HG03439 (cell line): Measurements from ENCODE around the gene ECEL1.

Experiments used
- ATAC-seq: cut with Tn5 transposase; IDR thresholded peaks from one replicate; pipeline ENCODE4 v1.9.1; 2021; ENCODE audit warnings: mild to moderate bottlenecking, moderate library complexity; ENCODE audit not compliant: unreplicated experiment

The ECEL1 gene

DNA sequence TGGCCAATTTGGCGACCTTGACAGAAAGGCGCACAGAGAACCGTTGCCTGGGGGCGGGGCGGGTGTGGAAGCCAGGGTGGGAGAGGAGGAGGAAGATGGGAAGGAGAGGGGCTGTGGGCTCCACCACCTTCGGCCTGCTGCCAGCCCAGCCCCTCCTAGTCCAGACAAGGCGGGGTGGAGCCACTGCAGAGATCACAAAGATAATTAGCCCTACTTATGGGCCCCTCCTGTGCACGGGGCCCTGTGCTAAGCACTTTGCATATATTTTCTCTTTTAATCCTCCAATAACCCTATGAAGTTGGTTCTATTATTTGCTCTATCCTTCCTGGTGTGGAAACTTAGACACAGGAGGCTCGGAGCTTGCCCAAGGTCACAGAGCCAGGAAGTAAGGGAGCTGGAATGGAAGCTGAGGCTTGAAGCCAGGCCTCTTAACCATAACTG, 13.7 kb upstream of the ECEL1 start:
- no peak for ATAC-seq

DNA sequence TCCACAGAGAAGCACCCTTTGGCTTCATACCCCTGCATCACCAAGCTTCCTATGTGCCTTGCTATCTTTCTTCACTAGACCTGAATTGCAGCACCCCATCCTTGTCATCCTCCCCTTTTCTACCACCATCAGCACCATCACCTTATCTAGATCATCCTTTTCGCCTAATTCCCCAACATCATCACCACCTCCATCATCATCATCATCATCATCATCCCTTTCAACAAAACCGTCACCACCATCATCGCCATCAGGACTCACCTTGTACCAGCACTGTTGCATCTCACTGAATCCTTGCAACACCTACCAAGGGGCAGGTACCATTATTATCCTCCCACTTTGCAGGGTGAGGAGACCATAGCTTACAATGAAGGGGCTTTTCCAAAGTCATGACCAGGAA, 10.8 kb upstream of the ECEL1 start:
- no peak for ATAC-seq

DNA sequence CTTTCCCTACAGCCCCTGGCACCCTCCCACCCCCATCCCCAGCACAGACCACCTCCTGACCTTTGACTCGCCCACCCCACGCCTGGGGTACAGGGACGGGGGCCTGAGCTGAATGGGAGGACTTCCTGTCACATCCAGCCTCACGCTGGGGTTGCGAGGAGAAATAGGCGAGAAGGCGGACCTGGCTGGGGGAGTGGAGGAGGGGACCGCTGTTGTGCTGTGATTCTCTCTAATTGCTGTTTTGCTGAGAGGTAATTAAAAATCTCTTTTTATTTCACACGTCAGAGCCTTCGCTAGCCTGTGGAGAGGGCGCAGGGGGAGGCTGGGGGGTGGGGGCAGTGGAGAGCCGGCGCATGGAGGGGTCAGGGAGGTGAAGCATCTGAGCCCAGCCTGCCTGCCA, 9.7 kb upstream of the ECEL1 start:
- no peak for ATAC-seq

DNA sequence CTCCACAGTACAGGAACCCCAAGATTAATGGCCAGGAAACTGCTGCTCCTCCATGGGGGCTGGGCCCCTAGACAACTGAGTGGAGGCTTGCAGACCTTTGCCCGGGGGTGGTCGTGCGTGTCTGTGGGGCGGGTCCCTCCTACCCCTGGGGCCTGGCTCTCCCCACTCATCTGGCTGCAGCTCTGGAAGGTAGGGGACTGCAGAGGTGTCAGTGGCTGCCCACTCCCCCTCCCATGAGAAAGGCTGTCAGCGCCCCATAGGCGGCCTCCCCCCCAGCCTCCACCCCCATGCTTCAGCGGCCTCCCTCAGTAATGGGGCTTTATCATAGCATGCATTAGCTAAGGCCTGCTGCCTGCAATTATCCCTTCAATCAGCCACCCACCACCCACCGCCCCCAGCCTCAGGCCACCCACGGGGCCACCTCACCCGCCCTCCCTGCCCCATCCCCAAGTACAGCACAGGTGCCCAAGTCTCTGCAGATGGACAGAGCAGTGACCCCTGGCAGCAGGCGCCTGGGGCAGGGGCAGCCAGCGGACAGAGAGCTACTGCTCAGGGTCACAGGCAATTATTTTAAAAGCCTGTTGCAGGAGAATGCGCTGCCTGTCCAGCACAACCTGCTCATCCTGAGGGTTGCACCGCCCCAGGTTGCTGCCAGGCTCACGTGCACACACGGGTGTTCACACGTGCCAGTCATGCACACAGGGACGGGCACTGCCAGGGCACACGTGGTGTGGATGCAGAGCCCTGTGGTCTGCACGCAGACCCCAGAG, 9.1 kb upstream of the ECEL1 start:
- no peak for ATAC-seq

DNA sequence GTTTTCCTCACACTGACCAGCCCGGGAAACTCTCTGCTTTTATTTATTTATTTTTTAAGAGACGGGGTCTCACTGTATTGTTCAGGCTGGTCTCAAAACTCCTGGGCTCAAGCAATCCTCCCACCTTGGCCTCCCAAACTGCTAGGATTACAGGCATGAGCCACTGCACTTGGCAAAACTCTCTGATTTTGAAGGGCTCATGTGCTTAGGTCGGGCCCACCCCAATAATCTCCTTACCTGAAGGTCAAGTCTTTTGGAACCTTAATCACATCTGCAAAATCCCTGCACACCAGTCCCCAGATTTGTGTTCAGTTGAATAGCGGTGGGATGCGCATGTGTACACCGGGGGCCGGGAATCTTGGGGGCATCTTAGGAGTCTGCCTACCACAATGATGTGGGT, 7.7 kb upstream of the ECEL1 start:
- ATAC-seq, result no peak

DNA sequence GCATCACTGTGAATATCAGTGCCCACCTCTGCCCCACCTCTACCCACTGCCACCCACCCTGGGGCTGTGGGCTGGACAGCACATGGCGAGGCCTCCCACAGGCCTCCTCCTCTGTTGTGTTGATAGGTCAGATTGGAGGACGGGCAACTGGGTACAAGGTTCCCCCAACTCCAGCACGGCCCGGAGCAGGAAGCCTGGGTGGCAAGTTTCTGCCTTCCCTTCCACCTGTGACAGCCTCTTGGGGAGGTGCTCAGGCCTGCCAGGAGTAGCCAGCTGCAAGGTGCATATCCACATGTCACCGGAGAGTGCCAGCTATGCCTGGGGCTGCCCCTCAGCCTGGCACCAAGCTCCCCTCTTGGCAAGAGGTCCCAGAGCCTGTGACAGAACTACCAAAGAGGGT, 6.9 kb upstream of the ECEL1 start:
- no peak for ATAC-seq

DNA sequence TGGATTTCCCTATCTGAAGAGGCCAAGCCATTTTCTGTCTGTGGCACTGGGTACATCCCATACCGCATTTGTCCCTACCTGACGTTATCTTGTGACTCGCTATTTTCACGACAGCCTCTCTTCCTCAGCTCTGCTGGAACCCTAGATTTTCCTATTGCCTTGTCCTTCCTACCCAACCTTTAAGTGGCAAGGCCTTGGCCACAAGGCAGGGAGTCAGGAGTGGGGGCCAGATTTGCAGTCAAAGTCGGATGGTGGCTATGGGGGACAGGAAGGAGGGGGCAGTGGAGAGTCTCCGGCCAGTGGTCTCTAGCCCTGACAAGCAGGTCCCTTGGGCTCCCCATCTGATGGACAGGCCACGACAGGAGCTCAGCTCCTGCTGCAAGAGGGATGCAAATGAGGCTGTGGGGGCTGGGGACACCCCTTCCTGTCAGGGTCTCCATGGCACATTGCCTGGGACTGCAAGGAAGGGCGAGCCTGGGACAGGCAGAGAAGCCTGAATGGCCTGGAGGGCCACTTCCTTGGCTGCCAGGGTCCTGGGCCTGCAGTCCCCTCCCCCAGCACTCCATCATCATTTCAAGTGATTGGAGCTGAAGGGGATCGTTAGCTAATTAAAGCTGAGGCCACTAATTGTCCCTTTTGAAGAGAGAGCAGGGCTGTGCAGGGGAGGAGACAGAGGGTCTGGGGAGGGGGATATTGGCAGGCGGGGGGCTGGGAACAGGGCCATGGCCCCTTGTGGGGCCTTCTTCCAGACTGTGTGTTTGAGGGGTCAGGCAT, 6.3 kb upstream of the ECEL1 start:
- ATAC-seq, result no peak

DNA sequence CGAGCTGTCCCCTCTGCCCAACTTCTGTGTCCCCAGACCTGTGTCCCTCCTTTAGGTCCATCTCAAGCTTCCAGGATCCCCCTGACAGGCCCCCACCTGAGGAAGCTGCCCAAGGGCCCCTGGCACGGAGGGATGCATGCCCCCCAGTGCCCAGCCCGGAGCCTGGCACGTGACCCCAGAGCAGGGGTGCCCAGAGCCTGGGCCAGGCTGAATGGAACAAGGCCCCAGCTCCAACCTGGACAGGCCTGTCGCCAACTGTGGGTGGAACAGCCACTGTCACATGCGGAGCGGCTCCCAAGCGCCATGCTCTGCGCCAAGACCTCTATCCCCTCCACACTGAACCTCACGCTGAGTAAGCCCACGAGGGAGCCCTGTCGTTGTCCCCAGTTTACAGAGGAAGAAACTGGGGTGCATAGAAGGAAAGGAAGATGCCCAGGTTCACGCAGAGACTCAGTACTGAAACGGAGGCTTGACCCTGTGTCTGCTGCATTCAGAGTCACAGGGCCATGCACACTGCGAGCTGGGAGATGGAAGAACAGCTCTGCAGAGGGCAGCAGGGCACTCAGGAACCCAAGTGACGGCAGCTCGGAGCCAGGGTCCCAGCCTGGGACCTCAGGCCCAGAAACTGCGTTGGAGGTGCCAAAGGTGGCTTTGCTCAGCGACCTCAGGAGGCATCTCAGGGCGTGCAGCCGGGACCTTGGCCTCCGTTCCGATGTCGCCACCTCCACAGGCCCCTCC, 5.5 kb upstream of the ECEL1 start:
- no peak for ATAC-seq

DNA sequence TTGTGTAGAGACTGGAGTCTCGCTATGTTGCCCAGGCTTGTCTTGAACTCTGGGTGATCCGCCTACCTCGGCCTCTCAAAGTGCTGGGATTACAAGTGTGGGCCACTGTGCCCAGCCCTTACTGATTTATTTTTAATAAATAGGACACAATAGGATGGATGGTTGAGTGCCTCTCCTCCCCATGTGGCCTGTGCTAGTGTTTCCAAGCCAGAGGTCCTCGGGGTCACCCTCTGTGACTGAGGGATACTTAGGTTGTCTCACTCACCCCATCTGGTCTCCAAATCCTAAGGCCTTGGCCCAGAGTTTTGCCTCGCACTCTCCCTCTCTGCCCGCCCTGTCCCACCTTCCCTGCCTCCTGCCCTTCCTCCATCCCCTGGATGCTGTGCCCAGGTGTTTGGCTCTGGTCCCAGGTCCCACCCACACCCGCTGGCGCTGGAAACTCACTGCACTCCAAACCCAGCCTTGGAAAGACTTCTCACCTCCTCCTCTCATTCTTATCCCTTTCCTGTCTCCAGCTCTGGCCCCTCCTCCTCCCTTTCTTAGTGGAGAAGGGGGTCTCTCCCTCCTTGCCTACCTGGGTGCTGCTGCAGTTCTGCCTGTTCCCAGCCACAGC, 4.7 kb upstream of the ECEL1 start:
- no peak for ATAC-seq

DNA sequence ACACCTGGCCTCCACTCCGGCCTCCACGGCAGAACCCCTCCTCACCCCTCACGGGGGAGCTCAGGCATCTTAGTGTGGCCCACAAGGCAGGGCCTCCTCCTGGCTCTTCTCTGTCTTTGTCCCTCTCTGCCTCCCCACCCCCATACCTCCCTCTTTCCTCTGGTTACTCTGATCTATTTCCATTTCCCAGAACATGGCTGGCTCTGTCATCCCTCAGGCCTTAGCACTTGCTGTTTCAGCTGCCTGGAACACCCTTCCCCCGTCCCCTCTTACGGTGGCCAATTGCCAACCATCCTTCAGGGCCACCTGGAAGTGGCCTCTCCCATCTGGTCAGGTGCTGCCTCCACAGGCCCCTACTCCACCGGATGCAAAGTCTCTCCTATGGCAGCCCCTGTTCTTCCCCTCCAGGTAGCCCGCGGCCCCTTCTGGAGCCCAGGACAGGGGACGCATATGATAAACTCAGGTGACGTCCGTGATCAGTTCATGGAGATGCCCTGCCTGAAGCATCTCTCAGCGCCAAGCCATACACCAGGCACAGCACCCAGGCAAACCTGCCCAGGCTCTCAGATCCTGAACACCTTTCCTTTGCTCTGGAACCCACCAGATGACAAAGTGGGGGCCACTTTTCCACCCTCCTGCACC, 3.6 kb upstream of the ECEL1 start:
- no peak for ATAC-seq

DNA sequence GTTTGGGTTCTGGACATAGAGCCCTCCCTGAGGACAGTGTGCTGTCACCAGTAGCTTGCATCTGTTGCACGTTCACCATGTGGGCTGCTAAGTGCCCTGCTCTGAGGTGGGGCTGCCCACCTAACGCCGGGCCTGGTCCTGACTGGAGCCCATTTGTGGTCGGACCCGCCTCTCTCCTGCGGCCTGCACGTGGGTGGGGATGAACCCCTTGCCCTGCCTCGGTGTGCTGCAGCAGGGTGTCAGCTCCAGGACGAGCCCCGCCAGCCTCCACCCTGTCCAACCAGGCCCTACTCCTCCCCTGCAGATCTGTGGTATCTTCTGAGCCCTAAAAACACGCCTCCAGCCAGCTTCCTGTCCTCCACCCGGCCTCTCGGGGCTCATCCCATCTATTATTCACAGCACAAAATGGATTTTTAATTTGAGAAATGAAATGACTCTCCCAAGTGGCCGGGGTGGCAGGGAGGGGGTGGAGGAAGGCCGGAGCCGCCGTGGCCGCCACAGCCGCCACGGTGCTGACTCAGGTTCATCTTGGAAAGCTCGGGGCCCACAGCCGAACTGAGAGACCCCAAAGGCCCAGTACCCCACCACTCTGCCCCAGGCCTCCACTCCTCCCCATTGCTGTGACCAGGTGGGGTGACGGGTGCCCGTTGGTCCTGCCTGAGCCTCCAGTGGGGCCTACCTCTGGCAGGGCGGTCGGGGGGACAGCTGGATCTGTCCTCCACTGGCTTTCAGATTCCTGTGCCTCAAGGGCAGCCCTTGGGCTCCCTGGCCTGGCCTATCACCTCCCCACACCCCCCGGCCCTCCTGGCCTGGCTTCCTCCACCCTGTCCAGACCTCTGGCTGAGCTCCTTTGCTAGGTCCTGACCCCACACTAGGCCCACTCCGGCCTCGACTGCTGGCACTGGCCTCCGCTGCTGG, 2.8 kb upstream of the ECEL1 start:
- ATAC-seq, result no peak

DNA sequence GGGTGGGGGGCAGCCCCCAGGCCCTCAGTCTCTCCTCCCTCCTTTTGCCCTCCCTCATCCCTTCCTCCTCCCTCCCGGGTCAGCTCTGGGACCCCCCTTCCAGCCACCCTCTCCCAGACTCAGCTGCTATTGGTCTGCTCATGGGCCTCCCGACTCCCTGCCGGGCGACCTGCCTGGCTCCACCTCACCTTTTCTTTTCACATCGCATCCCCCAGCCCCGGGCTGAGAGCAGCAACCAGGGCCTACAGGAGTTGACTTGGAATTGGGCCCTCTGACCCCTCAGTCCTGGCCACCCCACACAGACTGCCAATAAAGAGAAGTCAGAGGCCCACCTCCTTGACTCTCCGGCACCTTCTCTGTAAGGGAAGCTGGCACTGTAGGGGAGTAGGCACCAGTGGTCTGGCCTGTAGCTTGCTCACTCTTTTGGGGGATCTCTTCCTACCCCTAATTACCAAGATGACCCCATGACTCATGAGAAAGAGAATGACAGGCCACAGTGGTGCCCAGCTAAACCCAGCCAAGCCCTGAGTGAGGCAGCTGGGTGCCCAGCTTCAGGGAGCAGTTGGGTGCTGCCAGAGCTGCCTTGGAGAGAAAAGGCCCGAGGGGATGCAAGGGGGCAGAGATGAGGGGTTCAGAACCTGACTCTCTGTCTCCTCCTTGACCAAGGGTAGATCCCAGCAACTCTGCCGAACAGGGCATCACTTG, 2.0 kb upstream of the ECEL1 start:
- no peak for ATAC-seq

DNA sequence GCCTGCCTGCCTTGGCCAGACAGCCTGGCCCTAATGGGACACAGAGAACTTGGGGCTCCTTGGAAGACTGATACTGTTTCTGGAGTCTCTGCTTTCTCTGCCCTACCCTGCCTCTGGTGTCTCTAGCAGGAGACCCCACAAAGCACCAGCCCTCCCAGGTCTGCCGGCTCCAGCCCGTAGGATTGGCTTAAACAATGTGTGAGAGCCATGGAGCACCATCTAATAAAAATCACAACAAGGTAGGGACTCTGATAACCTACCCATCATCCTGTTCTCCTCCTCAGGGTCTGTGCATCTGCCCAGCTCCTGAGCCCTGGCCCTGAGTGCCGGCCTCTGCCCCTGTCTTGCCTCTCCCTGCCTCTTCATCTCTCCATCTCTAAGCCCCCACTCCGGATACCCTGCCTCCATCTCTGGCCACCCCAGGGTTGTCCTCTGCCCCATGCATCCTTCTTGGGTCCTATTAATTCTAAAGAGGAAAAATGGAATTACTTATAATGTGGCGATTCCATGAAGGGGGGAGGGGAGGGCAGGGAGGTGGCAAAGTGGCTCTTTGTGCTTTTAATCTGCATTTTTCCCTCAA, 1.2 kb upstream of the ECEL1 start:
- no peak for ATAC-seq

DNA sequence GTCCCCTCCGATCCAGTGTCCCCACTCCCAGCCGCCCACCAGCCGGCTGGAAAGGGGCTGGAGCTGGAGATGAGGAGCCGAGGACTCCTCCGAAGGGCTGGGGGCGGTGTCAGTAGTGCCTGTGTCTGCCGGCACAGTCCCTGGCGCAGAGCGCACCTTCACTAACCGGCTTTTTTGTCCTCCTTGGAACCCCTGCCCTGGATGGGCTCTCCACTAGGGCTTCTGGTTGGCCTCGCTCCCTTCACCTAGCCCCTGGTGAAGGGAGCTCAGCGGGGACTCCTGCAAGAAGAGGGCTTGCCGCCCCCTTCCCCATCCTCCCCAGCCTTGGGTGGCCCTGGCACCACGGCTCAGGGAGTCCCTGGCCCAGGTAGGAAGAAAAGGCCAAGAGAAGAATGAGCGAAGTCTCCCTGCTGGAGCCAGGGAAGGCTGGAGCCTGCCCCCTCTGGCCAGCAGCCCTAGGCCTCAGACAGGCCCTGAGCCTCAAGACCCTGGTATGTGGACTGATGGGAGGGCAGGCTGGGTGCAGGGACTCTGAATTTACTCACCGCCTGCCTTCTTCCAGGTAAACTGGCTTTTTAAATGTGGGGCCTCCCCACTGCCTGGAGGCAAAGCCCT, 570 bp upstream of the ECEL1 start:
- no peak for ATAC-seq

DNA sequence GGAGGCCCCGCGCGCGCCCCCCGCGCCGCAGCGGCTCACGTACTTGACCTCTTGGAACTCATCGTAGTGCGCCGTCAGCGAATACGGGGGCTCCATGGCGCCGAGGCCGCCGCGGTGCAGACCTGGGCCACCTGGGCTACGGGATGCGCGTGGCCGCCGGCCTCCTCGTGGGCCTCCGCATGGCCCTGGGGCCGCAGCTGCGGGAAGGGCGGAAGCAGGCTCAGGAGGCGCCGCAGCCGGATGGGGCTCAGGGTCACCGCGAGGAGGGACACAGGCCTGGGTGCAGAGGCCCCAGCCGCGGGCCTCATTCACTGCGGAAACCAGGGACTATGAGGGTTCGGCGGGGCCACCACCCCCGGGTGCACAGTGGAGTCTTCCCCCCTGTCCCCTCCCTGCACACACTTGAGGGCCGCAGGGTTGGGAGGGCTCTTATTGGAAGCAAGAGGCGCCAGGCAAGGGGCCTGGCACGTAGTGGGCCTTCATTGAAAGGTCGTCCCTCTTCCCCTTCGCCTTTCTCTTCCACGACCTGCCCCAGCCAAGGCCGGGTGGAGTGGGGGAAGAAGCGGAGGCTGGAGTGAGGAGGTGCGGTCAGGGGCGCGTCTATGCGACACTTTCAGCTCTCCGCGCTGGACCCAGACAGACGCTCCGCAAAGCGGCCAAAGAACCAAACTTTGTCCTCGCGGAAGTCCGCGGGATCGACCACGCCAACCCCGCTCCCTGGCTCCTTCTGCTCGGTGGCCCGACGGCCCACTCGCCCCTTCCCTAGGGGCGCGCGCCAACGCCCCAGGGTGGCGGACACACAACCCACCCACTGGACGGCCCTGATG, 863 bp downstream of the ECEL1 start:
- ATAC-seq, result no peak

DNA sequence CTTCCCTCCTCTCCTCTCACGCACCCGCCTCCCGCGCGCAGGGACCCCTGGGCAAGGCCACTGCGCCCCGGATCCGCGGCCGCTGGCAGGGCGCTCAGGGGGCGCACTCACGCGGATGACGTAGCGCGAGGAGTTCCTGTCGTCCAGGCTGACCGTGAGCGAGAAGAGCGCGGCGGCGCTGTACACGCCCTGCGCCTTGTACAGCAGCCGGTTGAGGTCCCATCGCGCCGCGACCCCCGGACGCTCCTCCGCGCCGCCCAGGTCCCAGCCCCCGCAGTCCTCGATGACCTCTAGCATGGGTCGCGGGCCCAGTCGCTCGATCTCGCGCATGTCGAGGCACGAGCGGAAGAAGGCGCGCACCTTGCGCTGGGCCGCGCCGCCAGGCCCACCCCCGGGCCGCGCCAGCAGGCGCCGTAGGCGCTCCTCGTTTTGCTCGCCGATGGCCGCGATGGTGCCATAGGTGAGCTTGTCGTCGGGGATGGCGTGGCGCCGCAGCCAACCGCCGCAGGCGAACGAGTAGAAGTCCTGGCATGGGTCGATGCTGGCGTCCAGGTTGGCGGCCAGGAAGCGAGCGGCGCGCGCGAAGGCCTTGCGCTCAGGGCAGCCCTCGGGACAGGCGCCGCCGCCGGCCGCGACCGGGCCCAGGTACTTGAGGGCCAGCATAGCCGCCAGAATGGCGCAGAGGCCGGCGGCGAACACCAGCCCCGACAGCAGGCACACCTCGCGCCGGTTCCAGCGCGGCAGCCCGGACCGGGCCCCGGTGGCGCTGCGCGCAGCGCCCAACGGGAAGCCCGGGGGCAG, 1.7 kb downstream of the ECEL1 start:
- no peak for ATAC-seq

DNA sequence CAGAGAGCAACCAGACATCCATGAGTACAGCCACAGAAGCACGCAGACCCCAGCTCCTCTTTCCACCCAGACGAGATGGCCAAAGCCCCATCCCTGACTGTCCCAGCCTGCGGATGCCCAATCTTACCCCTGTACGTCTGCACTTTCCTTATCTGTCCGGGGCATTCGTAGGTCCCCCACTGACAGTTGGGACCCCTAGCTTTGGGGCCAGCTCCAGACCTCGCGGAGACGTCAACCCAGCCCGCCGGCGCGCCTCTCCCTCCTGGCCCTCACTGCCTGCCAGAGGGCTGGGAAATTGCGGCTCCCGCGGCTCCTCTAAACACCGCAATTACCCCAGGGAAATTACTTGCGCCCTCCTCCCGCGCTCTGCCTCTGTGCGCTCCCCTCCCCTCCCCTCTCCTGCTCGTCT, 2.3 kb downstream of the ECEL1 start:
- no peak for ATAC-seq
